Hepatocyte (in vitro differentiated cells): Measurements from ENCODE around the gene CTTN. TPM values are rescaled to one million over a fixed set of nuclear protein-coding genes. Genes with fewer than 3 reads are reported as not detected.
A peak's percentile ranks its signal among the peaks of the same experiment; 100 is the strongest.

Experiments
- DNase-seq: peaks from one replicate; pipeline ENCODE4 v3.0.0-alpha.2; 2016; ENCODE audit warnings: low spot score
- H2AFZ ChIP-seq: fragments of 200-600 bp; sonication (generic); 2 replicates; pipeline ENCODE4 v1.6.0; 2016; ENCODE audit warnings: antibody characterized with exemption, mild to moderate bottlenecking
- H3K27ac ChIP-seq: fragments of 200-600 bp; sonication (generic); 2 replicates; pipeline ENCODE4 v1.5.1; 2016; ENCODE audit warnings: mild to moderate bottlenecking
- H3K27me3 ChIP-seq: fragments of 200-600 bp; sonication (generic); 2 replicates; pipeline ENCODE4 v1.6.1; 2016
- H3K36me3 ChIP-seq: fragments of 200-600 bp; sonication (generic); replicated peaks from 2 replicates; pipeline ENCODE4 v1.5.1; 2016; ENCODE audit warnings: low read depth; ENCODE audit not compliant: insufficient read depth
- H3K4me1 ChIP-seq: fragments of 200-600 bp; sonication (generic); 2 replicates; pipeline ENCODE4 v1.5.1; 2016; ENCODE audit warnings: mild to moderate bottlenecking, moderate library complexity; ENCODE audit not compliant: insufficient read depth
- H3K4me2 ChIP-seq: fragments of 200-600 bp; sonication (generic); 2 replicates; pipeline ENCODE4 v1.6.0; 2016
- H3K4me3 ChIP-seq: fragments of 200-600 bp; sonication (generic); 2 replicates; pipeline ENCODE4 v1.5.1; 2016; ENCODE audit warnings: mild to moderate bottlenecking
- H3K79me2 ChIP-seq: fragments of 200-600 bp; sonication (generic); 2 replicates; pipeline ENCODE4 v1.6.0; 2017; ENCODE audit warnings: mild to moderate bottlenecking
- H3K9me2 ChIP-seq: fragments of 200-600 bp; sonication (generic); replicated peaks from 2 replicates; pipeline ENCODE4 v1.6.0; 2017; ENCODE audit warnings: mild to moderate bottlenecking; ENCODE audit not compliant: insufficient read depth
- H3K9me3 ChIP-seq: fragments of 200-600 bp; sonication (generic); 2 replicates; pipeline ENCODE4 v1.5.1; 2016; ENCODE audit warnings: low read depth, mild to moderate bottlenecking
- H4K20me1 ChIP-seq: fragments of 200-600 bp; sonication (generic); 2 replicates; pipeline ENCODE4 v1.6.0; 2016; ENCODE audit warnings: mild to moderate bottlenecking; ENCODE audit not compliant: insufficient read depth, poor library complexity, severe bottlenecking
- CTCF ChIP-seq: fragments of 200-600 bp; sonication (generic); IDR thresholded peaks from 2 replicates; pipeline ENCODE4 v1.5.1; 2016; ENCODE audit warnings: antibody characterized with exemption, mild to moderate bottlenecking; ENCODE audit not compliant: poor library complexity
- EZH2 ChIP-seq: fragments of 200-600 bp; sonication (generic); IDR thresholded peaks from 2 replicates; pipeline ENCODE4 v1.6.1; 2016; ENCODE audit warnings: antibody characterized with exemption, mild to moderate bottlenecking, borderline replicate concordance
- EZH2phosphoT487 ChIP-seq: fragments of 200-600 bp; sonication (generic); IDR thresholded peaks from one replicate; pipeline ENCODE4 v1.6.1; 2018; ENCODE audit warnings: antibody characterized with exemption, mild to moderate bottlenecking, low read depth, moderate library complexity; ENCODE audit not compliant: unreplicated experiment, severe bottlenecking
- WGBS: methylation state at CpG from one replicate; pipeline ENCODE4 v1.1.6; 2016; ENCODE audit warnings: low lambda C conversion rate; ENCODE audit errors: missing lambda C conversion rate; 5-methylcytosine and 5-hydroxymethylcytosine counted together
- polyA plus RNA-seq: library from polyadenylated mRNA; unstranded; fragments of >200 nt; fragmentation: Nextera tagmentation; extraction: Ambion mirVana; gene quantifications from 2 replicates; pipeline ENCODE4 v1.2.1, GENCODE V29; 2016
- total RNA-seq: library from RNA; depleted of rRNA; stranded (reverse); fragments of >200 nt; gene quantifications from 2 replicates; pipeline ENCODE4 v1.2.3, GENCODE V29; 2014

Gene CTTN
- total and polyA plus RNA-seq, 2 experiments from 2014 or later: 154 to 207 TPM

DNA sequence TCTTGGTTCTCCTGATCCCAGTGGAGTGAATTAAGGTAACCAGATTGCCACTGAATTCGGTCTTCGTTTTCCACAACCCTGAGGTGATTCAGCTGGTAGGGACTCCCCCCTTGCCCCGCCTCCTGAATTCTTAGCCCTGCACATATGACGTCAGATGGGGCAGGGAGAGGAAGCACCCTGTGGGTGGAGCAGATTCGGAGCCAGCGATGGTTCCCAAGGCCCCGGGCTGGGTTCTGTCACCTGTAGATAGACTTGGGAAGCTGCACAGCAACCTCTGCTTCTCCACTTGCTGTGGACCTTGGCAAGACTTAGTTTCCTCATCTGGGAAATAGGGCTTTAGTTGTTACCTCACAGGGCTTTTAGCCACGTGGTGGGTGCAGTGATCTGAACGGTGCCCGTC lies 67.8 kb downstream of the CTTN start:
- TF ChIP-seq CTCF: no peak
- DNase-seq: no peak
- no peak overlapping the region for H3K4me2 ChIP-seq
- H3K79me2 ChIP-seq: no peaks in the 10 kb centered on the region
- H3K9me2 ChIP-seq: no peaks in the 10 kb centered on the region
- H2AFZ ChIP-seq: no peak overlapping the region
- no peaks in the 10 kb centered on the region for H4K20me1 ChIP-seq
- no peaks in the 10 kb centered on the region for H3K36me3 ChIP-seq
- H3K27ac ChIP-seq: no peak overlapping the region
- no peaks in the 10 kb centered on the region for H3K9me3 ChIP-seq
- H3K27me3 ChIP-seq: no peaks in the 10 kb centered on the region
- 77% methylated on average over 10 of the region's 10 CpGs for WGBS
- H3K4me1 ChIP-seq: no peaks in the 10 kb centered on the region
- H3K4me3 ChIP-seq: no peak overlapping the region

GRCh38 chr11:70466596-70466995 lies 68.3 kb downstream of the CTTN start:
- no peaks in the 10 kb centered on the region for H3K36me3 ChIP-seq
- 85% methylated on average over 8 of the region's 8 CpGs for WGBS
- no peaks in the 10 kb centered on the region for H3K9me3 ChIP-seq
- no peaks in the 10 kb centered on the region for H3K79me2 ChIP-seq
- no peaks in the 10 kb centered on the region for H3K27me3 ChIP-seq
- no peak overlapping the region for H2AFZ ChIP-seq
- H3K9me2 ChIP-seq: no peaks in the 10 kb centered on the region
- H3K27ac ChIP-seq: no peak overlapping the region
- H3K4me1 ChIP-seq: no peaks in the 10 kb centered on the region
- no peak for TF ChIP-seq CTCF
- no peak for TF ChIP-seq EZH2phosphoT487
- TF ChIP-seq EZH2: no peak
- no peak for DNase-seq
- no peak overlapping the region for H3K4me3 ChIP-seq
- H4K20me1 ChIP-seq: no peaks in the 10 kb centered on the region
- H3K4me2 ChIP-seq: no peak overlapping the region

- no peaks in the 10 kb centered on the region for H3K36me3 ChIP-seq
- H3K27me3 ChIP-seq: no peaks in the 10 kb centered on the region
- 53% methylated on average over 20 of the region's 20 CpGs for WGBS
- H3K27ac ChIP-seq: no peak overlapping the region
- H3K9me2 ChIP-seq: no peaks in the 10 kb centered on the region
- DNase-seq: peak; percentile 77
- no peaks in the 10 kb centered on the region for H4K20me1 ChIP-seq
- H3K4me3 ChIP-seq: no peak overlapping the region
- H3K4me2 ChIP-seq: no peak overlapping the region
- H2AFZ ChIP-seq: no peak overlapping the region
- no peaks in the 10 kb centered on the region for H3K4me1 ChIP-seq
- H3K9me3 ChIP-seq: no peaks in the 10 kb centered on the region
- no peaks in the 10 kb centered on the region for H3K79me2 ChIP-seq
- TF ChIP-seq EZH2 (no peak), CTCF (peak; percentile 92)
Measured at GRCh38 chr11:70467201-70468085, 69.1 kb downstream of the CTTN start.
